ENCODE results near the gene SYNE2. TPM values are rescaled to one million over a fixed set of nuclear protein-coding genes. Genes with fewer than 3 reads are reported as not detected.

SYNE2 gene
- total and polyA plus RNA-seq, 2 donors (not counting 3 experiments of a cell fraction or from before 2014, with no cell fraction given): 16.0 to 53.7 TPM

GRCh38 chr14:63875311-63875710, 22.5 kb downstream of the SYNE2 start:
- H3K9me1 ChIP-seq (replicated peaks; ENCODE audit: control insufficient read depth, extremely low read depth, insufficient read depth, low read length): no peaks in the 10 kb centered on the region
- no peak overlapping the region for H3K9ac ChIP-seq (replicated peaks; ENCODE audit: extremely low read depth, insufficient read depth, low read length)
- no peaks in the 10 kb centered on the region for H4K20me1 ChIP-seq (replicated peaks; ENCODE audit: control insufficient read depth, extremely low read depth, insufficient read depth, low read length)
- no peak overlapping the region for H3K4me2 ChIP-seq (ENCODE audit: insufficient read depth, low read length)
- peaks cover 3% of the 10 kb centered on the region for H3K79me2 ChIP-seq (ENCODE audit: control insufficient read depth, insufficient read depth, low read length)
- BruUV-seq (replicated peaks): no TSS peak
- dilution Hi-C loops (cut with MboI; ENCODE audit: extremely low pct_ligation_motif_present, low sequenced_read_pairs) (no loop called here), intact Hi-C loops (cut with micrococcal nuclease) (no loop called here)
- FAIRE-seq (peak; percentile 64), DNase-seq (ENCODE audit: low read depth, low spot score) (peak; percentile 54)
- H3K27me3 ChIP-seq (ENCODE audit: control insufficient read depth in 2 of 2, insufficient read depth in 2 of 2, low read length in 2 of 2): no peaks in the 10 kb centered on the region
- H3K9me3 ChIP-seq (replicated peaks; ENCODE audit: control insufficient read depth, insufficient read depth, low read length): no peaks in the 10 kb centered on the region
- H3K4me3 ChIP-seq (replicated peaks in 1 of 3; ENCODE audit: insufficient read depth in 1 of 3, low read depth in 1 of 3, low read length in 3 of 3): no peak overlapping the region
- TF ChIP-seq JUN (IDR thresholded peaks at IDR 0.05; ENCODE audit: borderline replicate concordance, insufficient read depth, insufficient read length, low read depth) (peak; percentile 34), MAX (IDR thresholded peaks at IDR 0.05; ENCODE audit: insufficient read depth, insufficient read length) (no peak)
- CTCF ChIA-PET: interaction anchor here (0.7 to 2.0 kb wide), 2 partner anchors 9 to 16 kb away, joined by 3 to 6 read pairs; no protein-coding TSS in a partner anchor
- peaks cover 8% of the 10 kb centered on the region for H3K4me1 ChIP-seq (ENCODE audit: control insufficient read depth, extremely low read depth, insufficient read depth, low read length)
- no peaks in the 10 kb centered on the region for H3K36me3 ChIP-seq (ENCODE audit: control insufficient read depth in 2 of 2, extremely low read depth in 1 of 2, insufficient read depth in 2 of 2, low read length in 2 of 2)
- no peak overlapping the region for H3K27ac ChIP-seq (ENCODE audit: insufficient read depth, low read depth, low read length)
- POLR2A ChIA-PET: no interaction called here
- no peak overlapping the region for H2AFZ ChIP-seq (ENCODE audit: low read depth, low read length)

- Histone ChIP-seq H3K9me1 (replicated peaks; ENCODE audit: control insufficient read depth, extremely low read depth, insufficient read depth, low read length) (no peaks in the 10 kb centered on the region), H3K4me2 (ENCODE audit: insufficient read depth, low read length) (no peak overlapping the region), H3K4me3 (replicated peaks in 1 of 3; ENCODE audit: insufficient read depth in 1 of 3, low read depth in 1 of 3, low read length in 3 of 3) (no peak overlapping the region), H4K20me1 (replicated peaks; ENCODE audit: control insufficient read depth, extremely low read depth, insufficient read depth, low read length) (no peaks in the 10 kb centered on the region), H2AFZ (ENCODE audit: low read depth, low read length) (no peak overlapping the region), H3K27ac (ENCODE audit: insufficient read depth, low read depth, low read length) (no peak overlapping the region), H3K27me3 (ENCODE audit: control insufficient read depth in 2 of 2, insufficient read depth in 2 of 2, low read length in 2 of 2) (no peaks in the 10 kb centered on the region), H3K4me1 (ENCODE audit: control insufficient read depth, extremely low read depth, insufficient read depth, low read length) (peaks cover 8% of the 10 kb centered on the region), H3K9me3 (replicated peaks; ENCODE audit: control insufficient read depth, insufficient read depth, low read length) (no peaks in the 10 kb centered on the region), H3K9ac (replicated peaks; ENCODE audit: extremely low read depth, insufficient read depth, low read length) (no peak overlapping the region), H3K79me2 (ENCODE audit: control insufficient read depth, insufficient read depth, low read length) (peaks cover 3% of the 10 kb centered on the region), H3K36me3 (ENCODE audit: control insufficient read depth in 2 of 2, extremely low read depth in 1 of 2, insufficient read depth in 2 of 2, low read length in 2 of 2) (no peaks in the 10 kb centered on the region)
- ChIA-PET CTCF (interaction anchor here (0.7 to 1.3 kb wide), 5 partner anchors 11 to 129 kb away, joined by 3 to 4 read pairs (median 3); no protein-coding TSS in a partner anchor), POLR2A (no interaction called here)
- dilution Hi-C loops (cut with MboI; ENCODE audit: extremely low pct_ligation_motif_present, low sequenced_read_pairs): no loop called here
- intact Hi-C loops (cut with micrococcal nuclease): no loop called here
- BruUV-seq (replicated peaks): no TSS peak
- TF ChIP-seq POLR2AphosphoS5 (IDR thresholded peaks at IDR 0.05; ENCODE audit: insufficient read depth, low read depth, low read length) (no peak), CTCF (IDR thresholded peaks at IDR 0.05; ENCODE audit: extremely low read depth in 1 of 2, insufficient read depth in 1 of 2, low read depth in 1 of 2, low read length in 2 of 2) (no peak), JUN (IDR thresholded peaks at IDR 0.05; ENCODE audit: borderline replicate concordance, insufficient read depth, insufficient read length, low read depth) (no peak), MAX (IDR thresholded peaks at IDR 0.05; ENCODE audit: insufficient read depth, insufficient read length) (no peak), POLR2A (IDR thresholded peaks at IDR 0.05; ENCODE audit: low read depth, low read length) (no peak), MYC (IDR thresholded peaks at IDR 0.05; ENCODE audit: low read depth, low read length) (no peak), EZH2 (IDR thresholded peaks at IDR 0.05; ENCODE audit: borderline replicate concordance, low read depth, low read length, severe bottlenecking) (no peak), GATA2 (IDR thresholded peaks at IDR 0.05; ENCODE audit: insufficient read depth, insufficient read length, low read depth, low read length) (no peak), FOS (IDR thresholded peaks at IDR 0.05; ENCODE audit: borderline replicate concordance, insufficient read depth, low read length) (no peak)
- DNase-seq (ENCODE audit: low read depth, low spot score) (no peak), FAIRE-seq (peak; percentile 8)
Observed at GRCh38 chr14:63877550-63877939, 24.7 kb downstream of the SYNE2 start.

Data from endothelial cell of umbilical vein (primary cell).